ENCODE results near the gene PRSS8. TPM values are rescaled to one million over a fixed set of nuclear protein-coding genes. Genes with fewer than 3 reads are reported as not detected.

Gene PRSS8
- total and polyA plus RNA-seq, 2 donors (not counting 3 experiments of a cell fraction or from before 2014, with no cell fraction given): 0.12 TPM; not detected in 1

- no peaks in the 10 kb centered on the region for H3K9me3 ChIP-seq (replicated peaks; ENCODE audit: control insufficient read depth, insufficient read depth, low read length)
- TF ChIP-seq POLR2AphosphoS5 (IDR thresholded peaks at IDR 0.05; ENCODE audit: insufficient read depth, low read depth, low read length): peak; percentile 86
- no peak for TF ChIP-seq GATA2 (IDR thresholded peaks at IDR 0.05; ENCODE audit: insufficient read depth, insufficient read length, low read depth, low read length)
- TF ChIP-seq POLR2A (IDR thresholded peaks at IDR 0.05; ENCODE audit: low read depth, low read length): peak; percentile 84
- H3K79me2 ChIP-seq (ENCODE audit: control insufficient read depth, insufficient read depth, low read length): peaks cover 14% of the 10 kb centered on the region
- BruUV-seq (replicated peaks): no TSS peak
- POLR2A ChIA-PET: interaction anchor here (0.8 to 1.6 kb wide), 6 partner anchors 11 to 322 kb away, joined by 3 to 31 read pairs (median 6); partner anchors contain the start of gene FUS
- dilution Hi-C loops (cut with MboI; ENCODE audit: extremely low pct_ligation_motif_present, low sequenced_read_pairs) (no loop called here), intact Hi-C loops (cut with micrococcal nuclease) (loop anchor here (1.0 to 2.0 kb wide), 6 partner anchors 23 to 323 kb away; partner anchors contain the start of genes FUS, STX4, VKORC1 and ZNF646)
- DNase-seq (ENCODE audit: low read depth, low spot score) (peak; percentile 98), FAIRE-seq (peak; percentile 96)
- H4K20me1 ChIP-seq (replicated peaks; ENCODE audit: control insufficient read depth, extremely low read depth, insufficient read depth, low read length): no peaks in the 10 kb centered on the region
- CTCF ChIA-PET: interaction anchor here (0.9 to 1.6 kb wide), 10 partner anchors 15 to 334 kb away, joined by 3 to 27 read pairs (median 5); partner anchors contain the start of genes HSD3B7, PRSS8 and VKORC1
- peak within 1 kb of the TSS; percentile 82 for H3K9ac ChIP-seq (replicated peaks; ENCODE audit: extremely low read depth, insufficient read depth, low read length)
- peak within 1 kb of the TSS; percentile 80 for H3K4me2 ChIP-seq (ENCODE audit: insufficient read depth, low read length)
- H3K27me3 ChIP-seq (ENCODE audit: control insufficient read depth in 2 of 2, insufficient read depth in 2 of 2, low read length in 2 of 2): no peaks in the 10 kb centered on the region
- H3K36me3 ChIP-seq (ENCODE audit: control insufficient read depth in 2 of 2, extremely low read depth in 1 of 2, insufficient read depth in 2 of 2, low read length in 2 of 2): peaks cover 3 to 14% of the 10 kb centered on the region in 2 experiments
- H3K27ac ChIP-seq (ENCODE audit: insufficient read depth, low read depth, low read length): peak within 1 kb of the TSS; percentile 77
- peak within 1 kb of the TSS; percentile 47 for H2AFZ ChIP-seq (ENCODE audit: low read depth, low read length)
- H3K4me1 ChIP-seq (ENCODE audit: control insufficient read depth, extremely low read depth, insufficient read depth, low read length): peaks cover 7% of the 10 kb centered on the region
- peak within 1 kb of the TSS; percentile 54 to 79 (median 79) for H3K4me3 ChIP-seq (replicated peaks in 1 of 3; ENCODE audit: insufficient read depth in 1 of 3, low read depth in 1 of 3, low read length in 3 of 3)
- H3K9me1 ChIP-seq (replicated peaks; ENCODE audit: control insufficient read depth, extremely low read depth, insufficient read depth, low read length): no peaks in the 10 kb centered on the region
Observed at GRCh38 chr16:31117384-31118222, 17.9 kb downstream of the PRSS8 start, which contains the start of gene KAT8. TSS of gene KAT8 (plus strand) at chr16:31117664. CDS start at chr16:31117682, 18 bp downstream.

DNA sequence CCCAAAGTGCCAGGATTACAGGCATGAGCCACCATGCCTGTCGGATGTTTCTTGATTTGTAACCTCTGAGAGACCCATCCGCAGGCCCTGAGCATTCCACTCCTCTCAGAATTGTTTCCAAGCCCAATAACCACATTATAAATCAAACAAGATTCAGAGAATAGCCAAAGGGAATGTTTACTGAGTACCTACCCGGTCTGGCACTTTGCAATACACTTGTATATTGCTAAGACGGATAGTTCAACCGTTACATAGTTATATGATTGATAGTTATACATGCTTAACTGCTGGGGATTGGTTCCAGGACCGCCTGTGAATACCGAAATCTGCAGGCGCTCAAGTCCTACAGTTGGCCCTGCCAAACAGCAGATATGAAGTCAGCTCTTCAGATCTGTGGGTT, 21.1 kb downstream of the PRSS8 start:
- dilution Hi-C loops (cut with MboI; ENCODE audit: extremely low pct_ligation_motif_present, low sequenced_read_pairs): no loop called here

More for the DNA sequence above, 21.1 kb downstream of the PRSS8 start:
- intact Hi-C loops (cut with micrococcal nuclease): no loop called here
- ChIA-PET CTCF (interaction anchor here (1.0 kb wide), 1 partner anchor 28 kb away, joined by 3 read pairs; no protein-coding TSS in a partner anchor), POLR2A (no interaction called here)
- Histone ChIP-seq H2AFZ (ENCODE audit: low read depth, low read length) (no peak overlapping the region), H3K79me2 (ENCODE audit: control insufficient read depth, insufficient read depth, low read length) (peaks cover 16% of the 10 kb centered on the region), H3K9ac (replicated peaks; ENCODE audit: extremely low read depth, insufficient read depth, low read length) (no peak overlapping the region), H3K4me2 (ENCODE audit: insufficient read depth, low read length) (no peak overlapping the region), H3K9me3 (replicated peaks; ENCODE audit: control insufficient read depth, insufficient read depth, low read length) (no peaks in the 10 kb centered on the region), H3K36me3 (ENCODE audit: control insufficient read depth in 2 of 2, extremely low read depth in 1 of 2, insufficient read depth in 2 of 2, low read length in 2 of 2) (peaks cover 10 to 30% of the 10 kb centered on the region in 2 experiments), H4K20me1 (replicated peaks; ENCODE audit: control insufficient read depth, extremely low read depth, insufficient read depth, low read length) (no peaks in the 10 kb centered on the region), H3K9me1 (replicated peaks; ENCODE audit: control insufficient read depth, extremely low read depth, insufficient read depth, low read length) (no peaks in the 10 kb centered on the region), H3K27ac (ENCODE audit: insufficient read depth, low read depth, low read length) (no peak overlapping the region), H3K4me3 (replicated peaks in 1 of 3; ENCODE audit: insufficient read depth in 1 of 3, low read depth in 1 of 3, low read length in 3 of 3) (no peak overlapping the region), H3K4me1 (ENCODE audit: control insufficient read depth, extremely low read depth, insufficient read depth, low read length) (peaks cover 7% of the 10 kb centered on the region), H3K27me3 (ENCODE audit: control insufficient read depth in 2 of 2, insufficient read depth in 2 of 2, low read length in 2 of 2) (no peaks in the 10 kb centered on the region)
- BruUV-seq (replicated peaks): no TSS peak
- peak; percentile 12 for FAIRE-seq
- TF ChIP-seq MYC (IDR thresholded peaks at IDR 0.05; ENCODE audit: low read depth, low read length): no peak
- TF ChIP-seq JUN (IDR thresholded peaks at IDR 0.05; ENCODE audit: borderline replicate concordance, insufficient read depth, insufficient read length, low read depth): no peak
- TF ChIP-seq EZH2 (IDR thresholded peaks at IDR 0.05; ENCODE audit: borderline replicate concordance, low read depth, low read length, severe bottlenecking): no peak
- TF ChIP-seq FOS (IDR thresholded peaks at IDR 0.05; ENCODE audit: borderline replicate concordance, insufficient read depth, low read length): no peak
- TF ChIP-seq CTCF (IDR thresholded peaks at IDR 0.05; ENCODE audit: extremely low read depth in 1 of 2, insufficient read depth in 1 of 2, low read depth in 1 of 2, low read length in 2 of 2): no peak
- no peak for TF ChIP-seq GATA2 (IDR thresholded peaks at IDR 0.05; ENCODE audit: insufficient read depth, insufficient read length, low read depth, low read length)
- TF ChIP-seq POLR2A (IDR thresholded peaks at IDR 0.05; ENCODE audit: low read depth, low read length): no peak
- TF ChIP-seq, protein P1, sequence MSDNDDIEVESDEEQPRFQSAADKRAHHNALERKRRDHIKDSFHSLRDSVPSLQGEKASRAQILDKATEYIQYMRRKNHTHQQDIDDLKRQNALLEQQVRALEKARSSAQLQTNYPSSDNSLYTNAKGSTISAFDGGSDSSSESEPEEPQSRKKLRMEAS (IDR thresholded peaks at IDR 0.05; ENCODE audit: insufficient read depth, insufficient read length): no peak
- DNase-seq (ENCODE audit: low read depth, low spot score): no peak

All from endothelial cell of umbilical vein (primary cell).